WTC11 (cell line): ENCODE measurements around the gene PGS1. TPM values are rescaled to one million over a fixed set of nuclear protein-coding genes. Genes with fewer than 3 reads are reported as not detected.

ENCODE experiments used
- ATAC-seq: fragments of 200-7000 bp; cut with Tn5 transposase; 2 replicates; pipeline ENCODE4 v1.10.0; 2021; ENCODE audit warnings: mild to moderate bottlenecking, moderate library complexity
- CTCF ChIA-PET: fragments of 300-600 bp; sonication (Branson Sonifier 250); formaldehyde crosslinking; loops from one replicate; lab custom pipeline; 2021; ENCODE audit warnings: antibody characterized with exemption; lab: Charles Lee
- POLR2A ChIA-PET: fragments of 350-600 bp; sonication (Branson Sonifier 250); formaldehyde crosslinking; loops from one replicate; lab custom pipeline; 2021; ENCODE audit warnings: antibody characterized with exemption; lab: Charles Lee
- DNase-seq: peaks from one replicate; pipeline ENCODE4 v3.0.0; 2021; ENCODE audit warnings: low spot score
- H3K27ac Mint-ChIP-seq: 2 replicates; pipeline ENCODE4 v1.8.0; 2021; ENCODE audit warnings: mixed read lengths
- H3K27me3 Mint-ChIP-seq: 2 replicates; pipeline ENCODE4 v1.8.0; 2021; ENCODE audit warnings: low read depth, mild to moderate bottlenecking, moderate library complexity, mixed read lengths
- H3K36me3 Mint-ChIP-seq: 2 replicates; pipeline ENCODE4 v1.8.0; 2021; ENCODE audit warnings: mixed read lengths
- H3K4me1 Mint-ChIP-seq: 2 replicates; pipeline ENCODE4 v1.8.0; 2022; ENCODE audit warnings: mixed read lengths
- H3K4me3 Mint-ChIP-seq: 2 replicates; pipeline ENCODE4 v1.8.0; 2021; ENCODE audit warnings: mild to moderate bottlenecking, moderate library complexity, mixed read lengths
- H3K9me3 Mint-ChIP-seq: 2 replicates; pipeline ENCODE4 v1.8.0; 2021; ENCODE audit warnings: mixed read lengths
- CREB1 ChIP-seq: sonication (generic); formaldehyde crosslinking; IDR thresholded peaks from 2 replicates; pipeline ENCODE4 v1.8.0; 2023; ENCODE audit warnings: mild to moderate bottlenecking, missing genetic modification reagents
- ETV6 ChIP-seq: sonication (generic); formaldehyde crosslinking; IDR thresholded peaks from 2 replicates; pipeline ENCODE4 v1.8.1; 2022; ENCODE audit warnings: mild to moderate bottlenecking, missing genetic modification reagents
- GRHL2 ChIP-seq: fragments of 250-450 bp; sonication (Bioruptor Pico); IDR thresholded peaks from 2 replicates; pipeline ENCODE4 v1.8.0; 2022; ENCODE audit warnings: mild to moderate bottlenecking, moderate library complexity; ENCODE audit not compliant: insufficient replicate concordance, severe bottlenecking
- PRRX2 ChIP-seq: fragments of 250-450 bp; sonication (Bioruptor Pico); IDR thresholded peaks from 2 replicates; pipeline ENCODE4 v1.8.0; 2021; ENCODE audit warnings: mild to moderate bottlenecking
- RORB ChIP-seq: fragments of 250-450 bp; sonication (Bioruptor Pico); IDR thresholded peaks from 2 replicates; pipeline ENCODE4 v1.9.0; 2021; ENCODE audit warnings: mild to moderate bottlenecking
- SMAD3 ChIP-seq: sonication (generic); formaldehyde crosslinking; IDR thresholded peaks from 2 replicates; pipeline ENCODE4 v1.8.0; 2022; ENCODE audit warnings: missing genetic modification reagents, mild to moderate bottlenecking, borderline replicate concordance
- TEAD1 ChIP-seq: sonication (generic); formaldehyde crosslinking; IDR thresholded peaks from 2 replicates; pipeline ENCODE4 v1.8.0; 2022; ENCODE audit warnings: mild to moderate bottlenecking, missing genetic modification reagents
- TEAD4 ChIP-seq: sonication (generic); formaldehyde crosslinking; IDR thresholded peaks from 2 replicates; pipeline ENCODE4 v1.8.0; 2022; ENCODE audit warnings: mild to moderate bottlenecking, missing genetic modification reagents
- TP53 ChIP-seq: sonication (generic); formaldehyde crosslinking; IDR thresholded peaks from 2 replicates; pipeline ENCODE4 v1.8.1; 2023; ENCODE audit warnings: mild to moderate bottlenecking, missing genetic modification reagents
- total RNA-seq: library from RNA; stranded (reverse); gene quantifications from 3 replicates; pipeline ENCODE4 v1.2.3, GENCODE V29; 2021
- TF ChIP-seq, protein P1 (sequence below): sonication (generic); formaldehyde crosslinking; IDR thresholded peaks from 2 replicates; pipeline ENCODE4 v1.8.1; 2022; ENCODE audit warnings: low read depth, missing genetic modification reagents, borderline replicate concordance
- TF ChIP-seq, protein P2 (sequence below): sonication (generic); formaldehyde crosslinking; IDR thresholded peaks from 2 replicates; pipeline ENCODE4 v1.8.1; 2023; ENCODE audit warnings: mild to moderate bottlenecking, moderate library complexity, missing genetic modification reagents
- TF ChIP-seq, protein P3 (sequence below): sonication (generic); formaldehyde crosslinking; IDR thresholded peaks from 2 replicates; pipeline ENCODE4 v1.8.1; 2022; ENCODE audit warnings: missing genetic modification reagents, borderline replicate concordance

PGS1 gene
- total RNA-seq, 1 experiment from 2014 or later: 51.4 TPM

DNA sequence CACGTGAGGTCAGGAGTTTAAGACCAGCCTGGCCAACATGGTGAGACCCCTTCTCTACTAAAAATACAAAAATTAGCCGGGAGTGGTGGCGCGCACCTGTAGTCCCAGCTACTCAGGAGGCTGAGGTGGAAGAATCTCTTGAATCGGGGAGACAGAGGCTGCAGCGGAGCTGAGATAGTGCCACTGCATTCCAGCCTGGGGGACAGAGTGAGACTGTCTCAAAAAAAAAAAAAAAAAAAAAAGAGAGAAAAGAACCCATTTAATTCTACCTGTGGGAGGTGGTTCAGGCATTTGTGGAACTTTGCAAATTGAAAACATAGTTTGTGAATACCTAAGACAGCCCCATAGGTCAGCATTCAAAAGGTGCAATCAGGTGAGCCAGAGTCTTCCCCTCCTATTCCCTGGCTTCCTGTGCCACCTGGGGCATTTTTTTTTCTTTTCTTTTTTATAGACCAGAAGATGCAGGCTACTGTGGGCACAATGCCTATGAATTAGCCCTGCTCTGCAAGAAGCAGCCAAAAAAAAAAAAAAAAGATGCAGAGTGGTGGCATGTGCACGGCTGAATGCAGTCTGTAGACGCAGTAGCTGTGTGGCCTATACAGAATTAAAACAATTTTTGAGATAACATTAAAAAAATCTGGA lies 9.5 kb upstream of the PGS1 start:
- POLR2A ChIA-PET: interaction anchor here (0.7 to 2.0 kb wide), 6 partner anchors 8 to 68 kb away, joined by 4 to 13 read pairs (median 8); partner anchors contain the start of genes PGS1 and SOCS3
- no peaks in the 10 kb centered on the region for H3K36me3 Mint-ChIP-seq
- peak overlapping the region; percentile 96 for H3K27ac Mint-ChIP-seq
- no peaks in the 10 kb centered on the region for H3K27me3 Mint-ChIP-seq
- TF ChIP-seq SMAD3: no peak
- no peak for TF ChIP-seq RORB (CRISPR knock-in tag)
- TF ChIP-seq PRRX2 (CRISPR knock-in tag): no peak
- TF ChIP-seq, protein P1, sequence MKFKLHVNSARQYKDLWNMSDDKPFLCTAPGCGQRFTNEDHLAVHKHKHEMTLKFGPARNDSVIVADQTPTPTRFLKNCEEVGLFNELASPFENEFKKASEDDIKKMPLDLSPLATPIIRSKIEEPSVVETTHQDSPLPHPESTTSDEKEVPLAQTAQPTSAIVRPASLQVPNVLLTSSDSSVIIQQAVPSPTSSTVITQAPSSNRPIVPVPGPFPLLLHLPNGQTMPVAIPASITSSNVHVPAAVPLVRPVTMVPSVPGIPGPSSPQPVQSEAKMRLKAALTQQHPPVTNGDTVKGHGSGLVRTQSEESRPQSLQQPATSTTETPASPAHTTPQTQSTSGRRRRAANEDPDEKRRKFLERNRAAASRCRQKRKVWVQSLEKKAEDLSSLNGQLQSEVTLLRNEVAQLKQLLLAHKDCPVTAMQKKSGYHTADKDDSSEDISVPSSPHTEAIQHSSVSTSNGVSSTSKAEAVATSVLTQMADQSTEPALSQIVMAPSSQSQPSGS (CRISPR knock-in tag): no peak
- CTCF ChIA-PET: interaction anchor here (0.6 to 2.8 kb wide), 14 partner anchors 8 to 118 kb away, joined by 3 to 38 read pairs (median 5); partner anchors contain the start of gene SOCS3
- peaks cover 88% of the 10 kb centered on the region for H3K4me1 Mint-ChIP-seq
- H3K9me3 Mint-ChIP-seq: no peaks in the 10 kb centered on the region
- no peak overlapping the region; the same call in 1 of the 2 replicates for H3K4me3 Mint-ChIP-seq
- DNase-seq (no peak), ATAC-seq (peak; percentile 41)

DNA sequence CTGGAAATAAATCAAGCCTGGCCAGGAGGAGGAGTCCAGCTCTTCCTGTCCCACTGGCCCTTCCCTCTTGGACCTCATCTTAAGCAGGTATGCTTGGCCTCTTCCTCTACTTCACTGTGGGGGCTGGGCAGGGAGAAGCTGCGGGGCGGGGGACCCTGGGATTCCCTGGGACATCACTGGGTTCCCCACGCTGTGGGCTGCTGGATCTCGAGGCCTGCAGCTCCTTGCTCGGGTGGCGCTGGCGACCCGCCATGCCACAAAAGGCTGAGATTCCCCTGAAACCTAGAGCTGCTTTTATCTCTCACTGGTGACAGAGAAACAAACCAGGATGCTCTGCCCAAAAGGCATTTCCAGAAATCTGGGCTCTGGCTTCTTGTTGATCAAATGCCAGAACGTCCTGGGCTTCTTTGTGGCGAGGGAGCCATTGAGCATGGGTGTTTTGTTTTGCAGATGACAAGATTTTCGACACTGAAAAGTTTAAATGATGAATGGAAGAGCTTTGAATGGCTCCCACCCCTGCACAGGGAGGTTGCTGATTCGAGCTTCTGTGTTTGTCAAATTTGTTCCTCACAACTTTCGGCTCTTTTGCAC lies 8.6 kb upstream of the PGS1 start:
- H3K4me1 Mint-ChIP-seq: peaks cover 88% of the 10 kb centered on the region

DNA sequence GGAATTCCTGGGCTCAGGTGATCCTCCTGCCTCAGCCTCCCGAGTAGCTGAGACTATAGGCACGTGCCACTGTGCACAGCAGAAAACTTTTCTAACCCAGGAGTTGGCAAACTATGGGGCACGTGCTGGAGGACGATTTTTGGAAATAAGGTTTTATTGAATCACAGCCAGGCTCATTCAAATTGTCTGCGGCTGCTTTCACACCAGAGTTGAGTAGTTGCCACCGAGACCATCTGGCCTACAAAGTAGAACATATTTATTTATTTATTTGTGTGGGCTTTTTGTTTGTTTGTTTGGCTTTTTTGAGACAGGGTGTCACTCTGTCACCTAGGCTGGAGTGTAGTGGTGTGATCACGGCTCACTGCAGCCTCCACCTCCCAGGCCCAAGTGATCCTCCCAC lies 7.4 kb upstream of the PGS1 start:
- POLR2A ChIA-PET: interaction anchor here (1.8 kb wide), 1 partner anchor 10 kb away, joined by 13 read pairs; no protein-coding TSS in a partner anchor
- Mint-ChIP-seq H3K4me3 (no peak overlapping the region), H3K4me1 (peaks cover 88% of the 10 kb centered on the region), H3K27me3 (no peaks in the 10 kb centered on the region), H3K27ac (peak overlapping the region; percentile 96), H3K36me3 (no peaks in the 10 kb centered on the region), H3K9me3 (no peaks in the 10 kb centered on the region)
- TF ChIP-seq TEAD4 (CRISPR knock-in tag) (no peak), TP53 (CRISPR knock-in tag) (no peak), SMAD3 (no peak), CREB1 (CRISPR knock-in tag) (no peak)
- TF ChIP-seq, protein P2, sequence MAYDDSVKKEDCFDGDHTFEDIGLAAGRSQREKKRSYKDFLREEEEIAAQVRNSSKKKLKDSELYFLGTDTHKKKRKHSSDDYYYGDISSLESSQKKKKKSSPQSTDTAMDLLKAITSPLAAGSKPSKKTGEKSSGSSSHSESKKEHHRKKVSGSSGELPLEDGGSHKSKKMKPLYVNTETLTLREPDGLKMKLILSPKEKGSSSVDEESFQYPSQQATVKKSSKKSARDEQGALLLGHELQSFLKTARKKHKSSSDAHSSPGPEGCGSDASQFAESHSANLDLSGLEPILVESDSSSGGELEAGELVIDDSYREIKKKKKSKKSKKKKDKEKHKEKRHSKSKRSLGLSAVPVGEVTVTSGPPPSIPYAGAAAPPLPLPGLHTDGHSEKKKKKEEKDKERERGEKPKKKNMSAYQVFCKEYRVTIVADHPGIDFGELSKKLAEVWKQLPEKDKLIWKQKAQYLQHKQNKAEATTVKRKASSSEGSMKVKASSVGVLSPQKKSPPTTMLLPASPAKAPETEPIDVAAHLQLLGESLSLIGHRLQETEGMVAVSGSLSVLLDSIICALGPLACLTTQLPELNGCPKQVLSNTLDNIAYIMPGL (CRISPR knock-in tag): no peak
- TF ChIP-seq, protein P3, sequence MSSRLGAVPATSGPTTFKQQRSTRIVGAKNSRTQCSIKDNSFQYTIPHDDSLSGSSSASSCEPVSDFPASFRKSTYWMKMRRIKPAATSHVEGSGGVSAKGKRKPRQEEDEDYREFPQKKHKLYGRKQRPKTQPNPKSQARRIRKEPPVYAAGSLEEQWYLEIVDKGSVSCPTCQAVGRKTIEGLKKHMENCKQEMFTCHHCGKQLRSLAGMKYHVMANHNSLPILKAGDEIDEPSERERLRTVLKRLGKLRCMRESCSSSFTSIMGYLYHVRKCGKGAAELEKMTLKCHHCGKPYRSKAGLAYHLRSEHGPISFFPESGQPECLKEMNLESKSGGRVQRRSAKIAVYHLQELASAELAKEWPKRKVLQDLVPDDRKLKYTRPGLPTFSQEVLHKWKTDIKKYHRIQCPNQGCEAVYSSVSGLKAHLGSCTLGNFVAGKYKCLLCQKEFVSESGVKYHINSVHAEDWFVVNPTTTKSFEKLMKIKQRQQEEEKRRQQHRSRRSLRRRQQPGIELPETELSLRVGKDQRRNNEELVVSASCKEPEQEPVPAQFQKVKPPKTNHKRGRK: no peak
- TF ChIP-seq, protein P1 (CRISPR knock-in tag): no peak
- no peak for DNase-seq
- no peak for ATAC-seq
- CTCF ChIA-PET: interaction anchor here (1.2 to 7.8 kb wide), 3 partner anchors 7 to 184 kb away, joined by 4 to 86 read pairs (median 38); partner anchors contain the start of genes AFMID and TK1

More for the DNA sequence above, 8.6 kb upstream of the PGS1 start:
- ATAC-seq: peak; percentile 2; the same call in 1 of the 2 replicates
- Mint-ChIP-seq H3K4me3 (peak overlapping the region; percentile 35), H3K27ac (peak overlapping the region; percentile 96)
- TF ChIP-seq GRHL2 (CRISPR knock-in tag): no peak
- 0 out of 2 replicates have a peak, but pooled peaks have one; percentile 17 for TF ChIP-seq ETV6 (CRISPR knock-in tag)
- TF ChIP-seq TEAD1 (CRISPR knock-in tag): 0 out of 2 replicates have a peak, but pooled peaks have one; percentile 19
- TF ChIP-seq, all 79 proteins: peak for 2
- Mint-ChIP-seq H3K9me3 (no peaks in the 10 kb centered on the region), H3K27me3 (no peaks in the 10 kb centered on the region), H3K36me3 (no peaks in the 10 kb centered on the region)
- no peak for DNase-seq
- ChIA-PET CTCF (interaction anchor here (0.6 to 2.8 kb wide), 13 partner anchors 9 to 183 kb away, joined by 3 to 38 read pairs (median 5); partner anchors contain the start of genes AFMID, SOCS3 and TK1), POLR2A (interaction anchor here (0.6 to 2.0 kb wide), 7 partner anchors 8 to 106 kb away, joined by 4 to 13 read pairs (median 8); partner anchors contain the start of genes PGS1 and SOCS3)
